SK-N-MC (cell line): ENCODE data around the gene KIAA1958.

ENCODE experiments used
- EZH2 ChIP-seq: fragments of 200-600 bp; sonication (generic); IDR thresholded peaks from one replicate; pipeline ENCODE4 v1.6.1; 2017; ENCODE audit warnings: antibody characterized with exemption
- FOXP2 ChIP-seq: optimal IDR thresholded peaks from 2 replicates; pipeline ENCODE3; 2011; ENCODE audit warnings: mild to moderate bottlenecking, moderate library complexity; ENCODE audit not compliant: insufficient read depth; ENCODE audit errors: extremely low read length, control extremely low read depth
- POLR2AphosphoS5 ChIP-seq: IDR thresholded peaks from 2 replicates; pipeline ENCODE4 v1.6.1; 2012; ENCODE audit warnings: mild to moderate bottlenecking, low read depth, low read length, borderline replicate concordance

DNA sequence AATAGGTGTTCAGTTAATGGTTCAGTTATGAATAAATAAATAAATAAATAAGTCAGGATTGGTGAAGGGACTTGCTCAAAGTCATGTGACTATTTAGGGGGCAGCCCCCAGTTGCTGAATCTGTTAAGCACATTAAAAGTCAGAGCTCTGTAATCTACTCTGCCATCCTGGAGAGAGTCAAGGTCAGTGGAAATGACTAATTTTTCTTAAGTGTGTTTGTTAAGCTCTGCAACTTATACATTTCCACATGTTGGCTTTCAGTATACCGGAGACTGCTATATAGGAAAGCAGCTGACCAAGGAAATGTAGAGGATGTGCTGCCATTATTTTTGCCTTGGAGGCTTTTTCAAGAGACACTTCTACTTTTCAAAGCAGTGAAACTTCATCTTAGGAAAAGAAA is 57.9 kb downstream of the KIAA1958 start:
- no peak for TF ChIP-seq POLR2AphosphoS5
- no peak for TF ChIP-seq EZH2
- TF ChIP-seq FOXP2, result no peak
